K562 (cell line): ENCODE measurements around the gene CENPV. TPM values are rescaled to one million over a fixed set of nuclear protein-coding genes. Genes with fewer than 3 reads are reported as not detected.

ENCODE experiments used
- ASH1L ChIP-seq: fragments of 450-650 bp; IDR thresholded peaks from 2 replicates; pipeline ENCODE4 v1.6.1; 2018; ENCODE audit warnings: borderline replicate concordance, mild to moderate bottlenecking, low read depth; ENCODE audit not compliant: partially characterized antibody
- CC2D1A ChIP-seq: fragments of 450-650 bp; IDR thresholded peaks from 2 replicates; pipeline ENCODE4 v1.6.1; 2017; ENCODE audit warnings: mild to moderate bottlenecking
- CEBPG ChIP-seq, 3 experiments: fragments of 200-800 bp in 1 of 3; sonication (Bioruptor generic) in 1 of 3; sonication (generic) in 1 of 3; formaldehyde crosslinking in 1 of 3; IDR thresholded peaks in 2 of 3; conservative IDR thresholded peaks in 1 of 3; 2 replicates each; pipeline versions ENCODE4 v1.6.1 to v1.8.0; 2016 to 2022; ENCODE audit warnings: missing compliant biosample characterization in 2 of 3, missing genetic modification characterization in 2 of 3, mild to moderate bottlenecking in 1 of 3, missing genetic modification reagents in 1 of 3
- CSDE1 ChIP-seq, 2 experiments: fragments of 450-650 bp; IDR thresholded peaks; 2 replicates each; pipeline ENCODE4 v1.6.1; 2016; ENCODE audit warnings: mild to moderate bottlenecking in 1 of 2
- EP400 ChIP-seq: fragments of 450-650 bp; IDR thresholded peaks from 2 replicates; pipeline ENCODE4 v1.6.1; 2017; ENCODE audit warnings: antibody characterized with exemption, mild to moderate bottlenecking, moderate library complexity
- ILF3 ChIP-seq: fragments of 450-650 bp; IDR thresholded peaks from 2 replicates; pipeline ENCODE4 v1.6.1; 2018; ENCODE audit warnings: antibody characterized with exemption, mild to moderate bottlenecking, moderate library complexity, borderline replicate concordance
- L3MBTL2 ChIP-seq: fragments of 450-650 bp; IDR thresholded peaks from 2 replicates; pipeline ENCODE4 v1.6.1; 2016; ENCODE audit warnings: mild to moderate bottlenecking, moderate library complexity
- NEUROD1 ChIP-seq: fragments of 150-350 bp; IDR thresholded peaks from 2 replicates; pipeline ENCODE4 v1.6.1; 2014; ENCODE audit warnings: borderline replicate concordance, low read length, low read depth; ENCODE audit not compliant: partially characterized antibody
- SNRNP70 ChIP-seq: fragments of 200-400 bp; formaldehyde crosslinking; optimal IDR thresholded peaks from 2 replicates; pipeline ENCODE3; 2017; ENCODE audit warnings: low read depth, low read length
- SOX6 ChIP-seq: fragments of 450-650 bp; IDR thresholded peaks from 2 replicates; pipeline ENCODE4 v1.6.1; 2014; ENCODE audit warnings: mild to moderate bottlenecking
- SRSF3 ChIP-seq: fragments of 200-400 bp; formaldehyde crosslinking; IDR thresholded peaks from 2 replicates; pipeline ENCODE4 v1.6.1; 2016; ENCODE audit warnings: mild to moderate bottlenecking, low read length, moderate library complexity; ENCODE audit not compliant: insufficient read depth
- YY1 ChIP-seq, 3 experiments: IDR thresholded peaks; 2 replicates each; pipeline ENCODE4 v1.6.1; 2011; ENCODE audit warnings: low read length in 2 of 3, mild to moderate bottlenecking in 2 of 3, moderate library complexity in 2 of 3, borderline replicate concordance in 1 of 3, control low read depth in 1 of 3, low read depth in 1 of 3; ENCODE audit not compliant: insufficient read depth in 3 of 3, insufficient replicate concordance in 2 of 3, control insufficient read depth in 1 of 3, insufficient read length in 1 of 3; ENCODE audit errors: extremely low read depth in 1 of 3
- ZNF232 ChIP-seq: sonication (generic); formaldehyde crosslinking; IDR thresholded peaks from 2 replicates; pipeline ENCODE4 v1.8.0; 2022; ENCODE audit warnings: mild to moderate bottlenecking, missing genetic modification reagents
- ZNF79 ChIP-seq: fragments of 250-450 bp; sonication (Bioruptor Pico); IDR thresholded peaks from 2 replicates; pipeline ENCODE4 v1.4.0; 2020; ENCODE audit warnings: low read depth, mild to moderate bottlenecking, moderate library complexity
- polyA plus RNA-seq, 8 experiments: library from polyadenylated mRNA; depleted of rRNA in 4 of 8; stranded (reverse) in 5 of 8; unstranded in 3 of 8; fragments of >200 nt; fragmentation: Nextera tagmentation in 2 of 8; fragmentation: Illumina TruSeq in 1 of 8; extraction: Ambion mirVana in 2 of 8; extraction: Trizol in 1 of 8; gene quantifications; 2 replicates each; pipeline versions ENCODE4 v1.2.1 to v1.2.3, GENCODE V29; 2011 to 2014; ENCODE audit warnings: inconsistent platforms in 1 of 8, missing spikeins in 1 of 8
- total RNA-seq, 7 experiments: library from RNA; depleted of rRNA in 6 of 7; stranded (reverse); fragments of >200 nt in 6 of 7; fragmentation: Illumina TruSeq in 2 of 7; extraction: Trizol in 2 of 7; gene quantifications; 2 replicates each; pipeline versions ENCODE4 v1.2.1 to v1.2.3, GENCODE V29; 2011 to 2021; ENCODE audit warnings: low replicate concordance in 1 of 7
- TF ChIP-seq, protein P1 (sequence below): fragments of 450-650 bp; formaldehyde crosslinking; IDR thresholded peaks from 2 replicates; pipeline ENCODE4 v1.4.0; 2020; ENCODE audit warnings: mild to moderate bottlenecking, moderate library complexity
- TF ChIP-seq, protein P2 (sequence below): IDR thresholded peaks from 2 replicates; pipeline ENCODE4 v1.6.1; 2012; ENCODE audit warnings: low read depth, low read length, improper control_type of control experiment, borderline replicate concordance
- TF ChIP-seq, protein P3 (sequence below), 2 experiments: fragments of 150-350 bp in 1 of 2; IDR thresholded peaks; 2 replicates each; pipeline ENCODE4 v1.6.1; 2012 to 2016; ENCODE audit warnings: low read depth in 2 of 2, low read length in 2 of 2, mild to moderate bottlenecking in 1 of 2, moderate library complexity in 1 of 2

The CENPV gene
- total and polyA plus RNA-seq, 9 of the 15 experiments (the other 6 are each of a cell fraction or from before 2014, with no cell fraction given): 17.8 to 131 (median 89.3) TPM

DNA sequence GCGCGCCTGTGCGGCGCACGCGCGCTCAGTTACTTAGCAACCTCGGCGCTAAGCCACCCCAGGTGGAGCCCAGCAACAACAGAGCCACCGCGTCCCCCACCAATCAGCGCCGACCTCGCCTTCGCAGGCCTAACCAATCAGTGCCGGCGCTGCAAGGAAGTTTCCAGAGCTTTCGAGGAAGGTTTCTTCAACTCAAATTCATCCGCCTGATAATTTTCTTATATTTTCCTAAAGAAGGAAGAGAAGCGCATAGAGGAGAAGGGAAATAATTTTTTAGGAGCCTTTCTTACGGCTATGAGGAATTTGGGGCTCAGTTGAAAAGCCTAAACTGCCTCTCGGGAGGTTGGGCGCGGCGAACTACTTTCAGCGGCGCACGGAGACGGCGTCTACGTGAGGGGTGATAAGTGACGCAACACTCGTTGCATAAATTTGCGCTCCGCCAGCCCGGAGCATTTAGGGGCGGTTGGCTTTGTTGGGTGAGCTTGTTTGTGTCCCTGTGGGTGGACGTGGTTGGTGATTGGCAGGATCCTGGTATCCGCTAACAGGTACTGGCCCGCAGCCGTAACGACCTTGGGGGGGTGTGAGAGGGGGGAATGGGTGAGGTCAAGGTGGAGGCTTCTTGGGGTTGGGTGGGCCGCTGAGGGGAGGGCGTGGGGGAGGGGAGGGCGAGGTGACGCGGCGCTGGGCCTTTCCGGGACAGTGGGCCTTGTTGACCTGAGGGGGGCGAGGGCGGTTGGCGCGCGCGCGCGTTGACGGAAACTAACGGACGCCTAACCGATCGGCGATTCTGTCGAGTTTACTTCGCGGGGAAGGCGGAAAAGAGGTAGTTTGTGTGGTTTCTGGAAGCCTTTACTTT lies 27.6 kb upstream of the CENPV start, which contains the start of gene UBB (continued):
- TF ChIP-seq ZNF79 (CRISPR knock-in tag): 0 out of 2 replicates have a peak, but pooled peaks have one; percentile 24
- TF ChIP-seq ZNF232 (CRISPR knock-in tag): no peak
- peak in 1 of 2 experiments; percentile 62; a peak in 1 of 4 replicates for TF ChIP-seq CSDE1 (IDR thresholded peaks at IDR 0.05)
- TF ChIP-seq, protein P1, sequence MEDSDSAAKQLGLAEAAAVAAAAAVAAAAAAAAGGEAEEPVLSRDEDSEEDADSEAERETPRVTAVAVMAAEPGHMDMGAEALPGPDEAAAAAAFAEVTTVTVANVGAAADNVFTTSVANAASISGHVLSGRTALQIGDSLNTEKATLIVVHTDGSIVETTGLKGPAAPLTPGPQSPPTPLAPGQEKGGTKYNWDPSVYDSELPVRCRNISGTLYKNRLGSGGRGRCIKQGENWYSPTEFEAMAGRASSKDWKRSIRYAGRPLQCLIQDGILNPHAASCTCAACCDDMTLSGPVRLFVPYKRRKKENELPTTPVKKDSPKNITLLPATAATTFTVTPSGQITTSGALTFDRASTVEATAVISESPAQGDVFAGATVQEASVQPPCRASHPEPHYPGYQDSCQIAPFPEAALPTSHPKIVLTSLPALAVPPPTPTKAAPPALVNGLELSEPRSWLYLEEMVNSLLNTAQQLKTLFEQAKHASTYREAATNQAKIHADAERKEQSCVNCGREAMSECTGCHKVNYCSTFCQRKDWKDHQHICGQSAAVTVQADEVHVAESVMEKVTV (CRISPR knock-in tag): peak; percentile 19; the same call in 1 of the 2 replicates
- no peak for TF ChIP-seq NEUROD1
- peak; percentile 43; the same call in 1 of the 2 replicates for TF ChIP-seq CC2D1A
- TF ChIP-seq SNRNP70: peak; percentile 86
- no peak for TF ChIP-seq ILF3
- peak; percentile 95 for TF ChIP-seq CEBPG (CRISPR knock-in tag; IDR thresholded peaks at IDR 0.05)
- TF ChIP-seq CEBPG (tag; conservative IDR thresholded peaks at IDR 0.05 in 1 of 2, IDR thresholded peaks at IDR 0.05 in 1 of 2): peak; percentile 98 to 99
- TF ChIP-seq ASH1L: peak; percentile 58
- TF ChIP-seq, protein P2, sequence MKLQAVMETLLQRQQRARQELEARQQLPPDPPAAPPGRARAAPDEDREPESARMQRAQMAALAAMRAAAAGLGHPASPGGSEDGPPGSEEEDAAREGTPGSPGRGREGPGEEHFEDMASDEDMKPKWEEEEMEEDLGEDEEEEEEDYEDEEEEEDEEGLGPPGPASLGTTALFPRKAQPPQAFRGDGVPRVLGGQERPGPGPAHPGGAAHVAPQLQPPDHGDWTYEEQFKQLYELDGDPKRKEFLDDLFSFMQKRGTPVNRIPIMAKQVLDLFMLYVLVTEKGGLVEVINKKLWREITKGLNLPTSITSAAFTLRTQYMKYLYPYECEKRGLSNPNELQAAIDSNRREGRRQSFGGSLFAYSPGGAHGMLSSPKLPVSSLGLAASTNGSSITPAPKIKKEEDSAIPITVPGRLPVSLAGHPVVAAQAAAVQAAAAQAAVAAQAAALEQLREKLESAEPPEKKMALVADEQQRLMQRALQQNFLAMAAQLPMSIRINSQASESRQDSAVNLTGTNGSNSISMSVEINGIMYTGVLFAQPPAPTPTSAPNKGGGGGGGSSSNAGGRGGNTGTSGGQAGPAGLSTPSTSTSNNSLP: peak; percentile 73; the same call in 1 of the 2 replicates
- no peak for TF ChIP-seq SRSF3
- TF ChIP-seq L3MBTL2: peak; percentile 71
- TF ChIP-seq SOX6: peak; percentile 56; the same call in 1 of the 2 replicates
- peak; percentile 96 for TF ChIP-seq EP400
- TF ChIP-seq YY1 (IDR thresholded peaks at IDR 0.05; ENCODE audit: borderline replicate concordance in 1 of 3, control insufficient read depth in 1 of 3, extremely low read depth in 1 of 3, insufficient read depth in 3 of 3, insufficient read length in 1 of 3, insufficient replicate concordance in 2 of 3, low read depth in 1 of 3, low read length in 2 of 3): peak in 1 of 3 experiments; percentile 36
- TF ChIP-seq, protein P3, sequence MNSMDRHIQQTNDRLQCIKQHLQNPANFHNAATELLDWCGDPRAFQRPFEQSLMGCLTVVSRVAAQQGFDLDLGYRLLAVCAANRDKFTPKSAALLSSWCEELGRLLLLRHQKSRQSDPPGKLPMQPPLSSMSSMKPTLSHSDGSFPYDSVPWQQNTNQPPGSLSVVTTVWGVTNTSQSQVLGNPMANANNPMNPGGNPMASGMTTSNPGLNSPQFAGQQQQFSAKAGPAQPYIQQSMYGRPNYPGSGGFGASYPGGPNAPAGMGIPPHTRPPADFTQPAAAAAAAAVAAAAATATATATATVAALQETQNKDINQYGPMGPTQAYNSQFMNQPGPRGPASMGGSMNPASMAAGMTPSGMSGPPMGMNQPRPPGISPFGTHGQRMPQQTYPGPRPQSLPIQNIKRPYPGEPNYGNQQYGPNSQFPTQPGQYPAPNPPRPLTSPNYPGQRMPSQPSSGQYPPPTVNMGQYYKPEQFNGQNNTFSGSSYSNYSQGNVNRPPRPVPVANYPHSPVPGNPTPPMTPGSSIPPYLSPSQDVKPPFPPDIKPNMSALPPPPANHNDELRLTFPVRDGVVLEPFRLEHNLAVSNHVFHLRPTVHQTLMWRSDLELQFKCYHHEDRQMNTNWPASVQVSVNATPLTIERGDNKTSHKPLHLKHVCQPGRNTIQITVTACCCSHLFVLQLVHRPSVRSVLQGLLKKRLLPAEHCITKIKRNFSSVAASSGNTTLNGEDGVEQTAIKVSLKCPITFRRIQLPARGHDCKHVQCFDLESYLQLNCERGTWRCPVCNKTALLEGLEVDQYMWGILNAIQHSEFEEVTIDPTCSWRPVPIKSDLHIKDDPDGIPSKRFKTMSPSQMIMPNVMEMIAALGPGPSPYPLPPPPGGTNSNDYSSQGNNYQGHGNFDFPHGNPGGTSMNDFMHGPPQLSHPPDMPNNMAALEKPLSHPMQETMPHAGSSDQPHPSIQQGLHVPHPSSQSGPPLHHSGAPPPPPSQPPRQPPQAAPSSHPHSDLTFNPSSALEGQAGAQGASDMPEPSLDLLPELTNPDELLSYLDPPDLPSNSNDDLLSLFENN (IDR thresholded peaks at IDR 0.05; ENCODE audit: low read depth in 2 of 2, low read length in 2 of 2): peak in 1 of 2 experiments; percentile 78; a peak in 2 of 4 replicates
